GM19467 (cell line): ENCODE measurements around the gene VSIG10L2.
"Not testable (repeated sequence)": the region's sequence is repeated elsewhere in the genome, so short reads cannot be mapped to it uniquely, and the experiment has no call there.

Experiments
- ATAC-seq: cut with Tn5 transposase; IDR thresholded peaks from one replicate; pipeline ENCODE4 v1.9.1; 2021; ENCODE audit warnings: mild to moderate bottlenecking, moderate library complexity; ENCODE audit not compliant: unreplicated experiment

The VSIG10L2 gene

GRCh38 chr11:125945797-125946520, at the start of gene VSIG10L2:
TSS of gene VSIG10L2 (plus strand) at chr11:125946044. CDS start at chr11:125946056, 12 bp downstream.
- ATAC-seq, result no peak

- ATAC-seq, result no peak
Measured at GRCh38 chr11:125901872-125902271, 44.0 kb upstream of the VSIG10L2 start.

- peak; percentile 13 for ATAC-seq
Measured at GRCh38 chr11:125902277-125902926, 43.4 kb upstream of the VSIG10L2 start.

- peak; percentile 92 for ATAC-seq
Measured at GRCh38 chr11:125902927-125903710, 42.7 kb upstream of the VSIG10L2 start, which contains the start of gene PUS3. TSS of gene PUS3 (minus strand) at chr11:125903206. CDS start at chr11:125896284, 6,922 bp downstream.

GRCh38 chr11:125903711-125904659, 41.9 kb upstream of the VSIG10L2 start, which contains the start of gene DDX25:
TSS of gene DDX25 (plus strand) at chr11:125904508. CDS start at chr11:125904518, 10 bp downstream.
- ATAC-seq, result no peak

- no peak for ATAC-seq
Measured at GRCh38 chr11:125904678-125905077, 41.2 kb upstream of the VSIG10L2 start.

- no peak for ATAC-seq
Measured at GRCh38 chr11:125910226-125910849, 35.5 kb upstream of the VSIG10L2 start.

GRCh38 chr11:125914601-125915000, 31.2 kb upstream of the VSIG10L2 start:
- not testable (repeated sequence) for ATAC-seq

- ATAC-seq, result no peak
Measured at GRCh38 chr11:125916683-125917347, 29.0 kb upstream of the VSIG10L2 start.

- no peak for ATAC-seq
Measured at GRCh38 chr11:125918140-125918840, 27.6 kb upstream of the VSIG10L2 start.

GRCh38 chr11:125921042-125921441, 24.8 kb upstream of the VSIG10L2 start:
- ATAC-seq, result no peak

GRCh38 chr11:125922156-125922555, 23.7 kb upstream of the VSIG10L2 start:
- no peak for ATAC-seq

- no peak for ATAC-seq
Measured at GRCh38 chr11:125923012-125923579, 22.7 kb upstream of the VSIG10L2 start.

GRCh38 chr11:125923633-125924032, 22.2 kb upstream of the VSIG10L2 start:
- no peak for ATAC-seq

GRCh38 chr11:125924384-125925007, 21.3 kb upstream of the VSIG10L2 start:
- ATAC-seq, result no peak

GRCh38 chr11:125925247-125925740, 20.6 kb upstream of the VSIG10L2 start:
- no peak for ATAC-seq

GRCh38 chr11:125925804-125926203, 20.0 kb upstream of the VSIG10L2 start:
- no peak for ATAC-seq

- ATAC-seq, result no peak
Measured at GRCh38 chr11:125926682-125927081, 19.2 kb upstream of the VSIG10L2 start.
